CD4-positive, alpha-beta T cell (primary cell): ENCODE data around the gene LIG3. TPM values are rescaled to one million over a fixed set of nuclear protein-coding genes. Genes with fewer than 3 reads are reported as not detected.

Experiments
- ATAC-seq: fragments of 200-7000 bp; cut with Tn5 transposase; one replicate; pipeline ENCODE4 v1.10.0; 2022; ENCODE audit warnings: mild to moderate bottlenecking; ENCODE audit not compliant: poor library complexity
- CTCF ChIA-PET: fragments of 350-600 bp; sonication (Branson Sonifier 250); formaldehyde crosslinking; loops from one replicate; lab custom pipeline; 2021; ENCODE audit warnings: antibody characterized with exemption, inconsistent platforms; lab: Charles Lee
- POLR2A ChIA-PET: fragments of 350-600 bp; sonication (Branson Sonifier 250); formaldehyde crosslinking; loops from one replicate; lab custom pipeline; 2021; ENCODE audit warnings: antibody characterized with exemption, inconsistent platforms; lab: Charles Lee
- DNase-seq, 14 experiments: peaks; one replicate each; pipeline ENCODE4 v3.0.0-alpha.2; 2013 to 2020; ENCODE audit warnings: mixed read lengths in 2 of 14
- H3K27ac ChIP-seq, 2 donors: one replicate each; pipeline versions ENCODE4 v1.5.1 to v1.7.0; 2013; ENCODE audit warnings: low read length in 2 of 2, low read depth in 1 of 2, mild to moderate bottlenecking in 1 of 2
- H3K27me3 ChIP-seq, 2 experiments: 1 replicate in 1 of 2; 2 replicates in 1 of 2; pipeline versions ENCODE4 v1.6.1 to v1.7.0; 2013; ENCODE audit warnings: low read length in 2 of 2, control low read depth in 1 of 2, mild to moderate bottlenecking in 1 of 2, moderate library complexity in 1 of 2; ENCODE audit not compliant: insufficient read depth in 2 of 2, control insufficient read depth in 1 of 2
- H3K36me3 ChIP-seq: one replicate; pipeline ENCODE4 v1.6.1; 2013; ENCODE audit warnings: low read length, control low read depth; ENCODE audit not compliant: insufficient read depth
- H3K4me1 ChIP-seq: one replicate; pipeline ENCODE4 v1.6.1; 2013; ENCODE audit warnings: low read length, control low read depth; ENCODE audit not compliant: insufficient read depth
- H3K4me3 ChIP-seq: one replicate; pipeline ENCODE4 v1.5.1; 2013; ENCODE audit warnings: mild to moderate bottlenecking, low read length, moderate library complexity
- H3K9me3 ChIP-seq, 2 experiments: 1 replicate in 1 of 2; 2 replicates in 1 of 2; pipeline versions ENCODE4 v1.6.1 to v1.7.0; 2013; ENCODE audit warnings: low read length in 2 of 2, mild to moderate bottlenecking in 2 of 2, control low read depth in 1 of 2, moderate library complexity in 1 of 2; ENCODE audit not compliant: control insufficient read depth in 1 of 2, insufficient read depth in 1 of 2
- H3K27ac Mint-ChIP-seq: one replicate; pipeline ENCODE4 v1.8.0; 2020; ENCODE audit warnings: mixed read lengths
- H3K27me3 Mint-ChIP-seq: one replicate; pipeline ENCODE4 v1.8.0; 2021; ENCODE audit warnings: mixed read lengths
- H3K36me3 Mint-ChIP-seq: one replicate; pipeline ENCODE4 v1.8.0; 2021; ENCODE audit warnings: low read depth, mixed read lengths
- H3K4me1 Mint-ChIP-seq: one replicate; pipeline ENCODE4 v1.8.0; 2021; ENCODE audit warnings: low read depth, mixed read lengths
- H3K4me3 Mint-ChIP-seq: one replicate; pipeline ENCODE4 v1.8.0; 2020; ENCODE audit warnings: mild to moderate bottlenecking, mixed read lengths
- H3K9me3 Mint-ChIP-seq: one replicate; pipeline ENCODE4 v1.8.0; 2020; ENCODE audit warnings: mixed read lengths
- CTCF ChIP-seq: fragments of 200-600 bp; IDR thresholded peaks from one replicate; pipeline ENCODE4 v1.8.0; 2022; ENCODE audit warnings: antibody characterized with exemption, mild to moderate bottlenecking
- intact Hi-C, 2 experiments: fragments of 100-400 bp; cut with DNase I in 1 of 2; cut with micrococcal nuclease in 1 of 2; formaldehyde crosslinking; loops; one replicate each; pipeline versions ENCODE4 v1.15.1 to v1.9.0; 2023 to 2025; cut with DNase I, micrococcal nuclease
- total RNA-seq, 174 experiments: library from RNA in 2 of 174; stranded (reverse) in 2 of 174; gene quantifications; one replicate each; pipeline ENCODE4 v1.2.3 and lab custom pipeline; 2021 to 2026

The LIG3 gene
- total RNA-seq, 2 experiments from 2014 or later = 44.6 to 49.1 TPM

- TF ChIP-seq CTCF = no peak
- Histone ChIP-seq H3K4me3 (no peak overlapping the region), H3K36me3 (peaks cover 47% of the 10 kb centered on the region), H3K9me3 (no peaks in the 10 kb centered on the region), H3K4me1 (peaks cover 8% of the 10 kb centered on the region), H3K27me3 (no peaks in the 10 kb centered on the region), H3K27ac (no peak overlapping the region)
- Mint-ChIP-seq H3K27ac (no peak overlapping the region), H3K27me3 (no peaks in the 10 kb centered on the region), H3K9me3 (no peaks in the 10 kb centered on the region), H3K4me1 (peaks cover 6% of the 10 kb centered on the region), H3K36me3 (peaks cover 71% of the 10 kb centered on the region), H3K4me3 (no peak overlapping the region)
- DNase-seq (no peak), ATAC-seq (no peak)
- ChIA-PET CTCF (no interaction called here), POLR2A (interaction anchor here (0.9 to 2.4 kb wide), 3 partner anchors 21 to 88 kb away, joined by 3 to 6 read pairs (median 4); partner anchors contain the start of gene RFFL)
- intact Hi-C loops = no loop called here
Measured at GRCh38 chr17:35001549-35001948, 21.2 kb downstream of the LIG3 start.

DNA sequence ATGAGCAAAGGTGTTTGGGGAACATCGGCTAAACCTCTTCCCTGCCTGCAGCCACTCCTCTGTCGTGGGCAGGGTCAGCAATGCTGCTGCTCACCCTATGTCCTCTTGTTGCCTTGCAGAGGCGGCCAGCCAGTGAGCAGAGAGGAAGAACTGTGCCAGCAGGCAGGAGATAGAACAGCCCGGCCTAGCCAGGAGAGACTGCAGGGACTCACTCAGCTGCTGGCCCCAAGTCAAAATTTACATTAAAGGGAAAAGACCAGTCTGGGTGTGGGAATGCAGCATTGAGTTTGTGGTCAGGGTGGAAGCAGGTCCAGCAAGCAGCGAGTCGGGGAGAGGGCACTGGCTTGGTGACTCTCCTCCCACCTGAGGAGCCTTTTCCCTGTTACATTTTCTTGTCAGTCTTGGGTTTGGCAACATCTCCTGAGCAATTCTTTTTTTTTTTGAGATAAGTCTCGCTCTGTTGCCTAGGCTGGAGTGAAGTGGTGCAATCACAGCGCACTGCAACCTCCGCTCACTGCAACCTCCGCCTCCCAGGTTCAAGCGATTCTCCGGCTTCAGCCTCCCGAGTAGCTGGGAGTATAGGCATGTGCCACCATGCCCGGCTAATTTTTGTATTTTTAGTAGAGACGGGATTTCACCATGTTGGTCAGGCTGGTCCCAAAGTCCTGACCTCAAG is 22.7 kb downstream of the LIG3 start:
- H3K27me3 Mint-ChIP-seq = no peaks in the 10 kb centered on the region
- H3K27me3 ChIP-seq = no peaks in the 10 kb centered on the region
- CTCF ChIA-PET = no interaction called here
- no peak overlapping the region for H3K27ac Mint-ChIP-seq
- POLR2A ChIA-PET = interaction anchor here (0.6 to 1.9 kb wide), 3 partner anchors 19 to 87 kb away, joined by 3 to 5 read pairs (median 4); no protein-coding TSS in a partner anchor
- no peak overlapping the region for H3K4me3 Mint-ChIP-seq
- H3K9me3 Mint-ChIP-seq = no peaks in the 10 kb centered on the region
- peaks cover 49% of the 10 kb centered on the region for H3K36me3 ChIP-seq
- H3K27ac ChIP-seq = no peak overlapping the region
- no peak for ATAC-seq
- intact Hi-C loops = no loop called here
- peaks cover 75% of the 10 kb centered on the region for H3K36me3 Mint-ChIP-seq
- no peaks in the 10 kb centered on the region for H3K9me3 ChIP-seq
- no peak overlapping the region for H3K4me3 ChIP-seq
- no peak for DNase-seq
- H3K4me1 Mint-ChIP-seq = peaks cover 10% of the 10 kb centered on the region
- H3K4me1 ChIP-seq = peaks cover 7% of the 10 kb centered on the region
- TF ChIP-seq CTCF = no peak

DNA sequence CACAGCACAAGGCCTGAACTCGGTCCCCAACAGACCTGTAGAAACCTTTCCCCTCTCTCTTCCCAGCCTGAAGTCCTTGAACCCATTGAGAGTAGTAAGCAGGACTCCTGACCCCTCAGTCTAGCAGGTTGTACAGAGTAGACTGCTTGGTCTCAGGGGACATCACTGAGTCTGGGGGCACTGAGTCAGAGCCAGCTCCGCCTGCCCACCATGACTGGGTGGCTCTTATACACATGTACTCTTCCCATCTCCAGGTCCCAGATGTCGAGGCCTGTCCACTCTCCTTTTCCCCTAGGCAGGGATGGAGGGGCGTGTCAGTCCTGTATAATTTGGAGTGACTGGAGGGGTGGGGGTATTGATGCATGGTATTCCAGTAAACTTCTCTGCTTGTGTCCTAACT is 23.5 kb downstream of the LIG3 start:
- H3K4me1 ChIP-seq = no peaks in the 10 kb centered on the region
- no peaks in the 10 kb centered on the region for H3K9me3 ChIP-seq
- ATAC-seq (no peak), DNase-seq (no peak)
- Mint-ChIP-seq H3K27me3 (no peaks in the 10 kb centered on the region), H3K36me3 (peaks cover 75% of the 10 kb centered on the region), H3K4me3 (no peak overlapping the region), H3K4me1 (peaks cover 6% of the 10 kb centered on the region), H3K9me3 (no peaks in the 10 kb centered on the region), H3K27ac (no peak overlapping the region)
- POLR2A ChIA-PET = interaction anchor here (1.9 kb wide), 1 partner anchor 86 kb away, joined by 5 read pairs; no protein-coding TSS in a partner anchor
- CTCF ChIA-PET = no interaction called here
- intact Hi-C loops = no loop called here
- H3K4me3 ChIP-seq = no peak overlapping the region
- TF ChIP-seq CTCF = no peak
- no peak overlapping the region for H3K27ac ChIP-seq
- H3K27me3 ChIP-seq = no peaks in the 10 kb centered on the region
- H3K36me3 ChIP-seq = peaks cover 47% of the 10 kb centered on the region
